Adipocyte (in vitro differentiated cells): Measurements from ENCODE around the gene SLC4A7.
"Not testable (repeated sequence)": the region's sequence is repeated elsewhere in the genome, so short reads cannot be mapped to it uniquely, and the experiment has no call there.

Source experiments
- DNase-seq: peaks from one replicate; pipeline ENCODE4 v3.0.0-alpha.2; 2015; ENCODE audit warnings: low read depth
- H3K27me3 ChIP-seq: replicated peaks from 2 replicates; pipeline ENCODE4 v1.7.0; 2013; ENCODE audit warnings: mild to moderate bottlenecking, low read length, moderate library complexity; ENCODE audit not compliant: control insufficient read depth, insufficient read depth
- H3K36me3 ChIP-seq: 2 replicates; pipeline ENCODE4 v1.7.0; 2013; ENCODE audit warnings: low read length, mild to moderate bottlenecking, moderate library complexity; ENCODE audit not compliant: control insufficient read depth, insufficient read depth, severe bottlenecking
- H3K4me1 ChIP-seq: 2 replicates; pipeline ENCODE4 v1.7.0; 2013; ENCODE audit warnings: mild to moderate bottlenecking, low read length, moderate library complexity; ENCODE audit not compliant: control insufficient read depth, insufficient read depth
- H3K4me3 ChIP-seq: 2 replicates; pipeline ENCODE4 v1.7.0; 2013; ENCODE audit warnings: mild to moderate bottlenecking, low read length, moderate library complexity
- H3K9ac ChIP-seq: 2 replicates; pipeline ENCODE4 v1.7.0; 2013; ENCODE audit warnings: mild to moderate bottlenecking, low read length, moderate library complexity
- H3K9me3 ChIP-seq: 2 replicates; pipeline ENCODE4 v1.7.0; 2013; ENCODE audit warnings: mild to moderate bottlenecking, low read length, moderate library complexity; ENCODE audit not compliant: control insufficient read depth

Gene SLC4A7

DNA sequence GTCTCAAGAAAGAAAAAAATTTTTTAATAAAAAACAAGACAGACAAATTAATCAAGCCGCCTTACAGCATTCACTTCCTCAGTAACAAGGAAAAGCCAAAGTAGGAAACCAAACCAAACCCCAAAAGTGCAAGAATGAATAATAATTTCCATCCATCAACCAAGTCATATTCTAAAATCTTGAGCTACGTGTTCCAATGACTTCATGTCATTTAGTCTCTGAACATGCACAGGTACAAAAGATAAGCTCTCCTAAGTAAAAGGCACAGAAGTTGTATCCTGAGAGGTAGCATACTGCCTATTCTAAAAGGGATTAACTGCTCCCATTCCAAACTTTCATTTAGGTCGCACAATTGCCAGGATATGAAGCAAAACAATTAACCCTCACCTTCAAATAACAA is 29.7 kb downstream of the SLC4A7 start:
- H3K27me3 ChIP-seq = no peaks in the 10 kb centered on the region
- peak overlapping the region; percentile 69 for H3K4me3 ChIP-seq
- no peaks in the 10 kb centered on the region for H3K9me3 ChIP-seq
- H3K4me1 ChIP-seq = peaks cover 38% of the 10 kb centered on the region
- no peaks in the 10 kb centered on the region for H3K36me3 ChIP-seq
- no peak for DNase-seq
- H3K9ac ChIP-seq = no peak overlapping the region

DNA sequence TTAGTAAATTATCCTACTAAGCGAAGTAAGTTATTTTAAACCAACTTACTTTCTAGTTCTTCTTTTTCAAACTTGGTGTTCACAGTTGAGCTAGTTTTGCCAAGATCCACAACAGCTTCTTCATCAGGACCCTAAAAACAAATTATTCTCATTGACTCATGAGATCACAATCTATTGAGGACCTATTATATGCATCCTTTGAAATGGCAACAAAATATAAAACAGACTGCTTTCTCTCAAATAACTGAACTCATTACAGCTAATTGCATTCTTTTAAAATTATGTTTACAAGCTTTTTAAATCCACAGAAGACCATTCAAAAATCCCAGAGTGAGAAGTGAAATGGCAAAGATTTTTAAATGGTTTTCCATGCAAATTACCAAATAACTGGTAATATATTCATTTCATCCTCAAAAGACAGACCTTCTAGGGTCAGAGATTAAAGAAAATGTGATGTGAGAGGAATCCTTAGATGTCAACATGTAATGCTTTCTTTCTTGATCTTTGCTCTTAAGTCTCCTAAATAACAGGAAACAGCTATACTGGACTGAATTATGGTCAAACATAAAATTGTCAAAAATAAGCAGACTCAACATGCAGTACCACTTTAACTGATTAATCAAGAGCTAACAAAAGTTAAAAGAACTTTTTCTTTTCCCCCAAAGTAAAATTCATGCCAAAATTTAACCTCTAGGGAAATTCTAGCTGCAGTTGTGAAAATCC is 31.7 kb downstream of the SLC4A7 start:
- H3K36me3 ChIP-seq = peaks cover 10% of the 10 kb centered on the region
- H3K9me3 ChIP-seq = no peaks in the 10 kb centered on the region
- DNase-seq = no peak

DNA sequence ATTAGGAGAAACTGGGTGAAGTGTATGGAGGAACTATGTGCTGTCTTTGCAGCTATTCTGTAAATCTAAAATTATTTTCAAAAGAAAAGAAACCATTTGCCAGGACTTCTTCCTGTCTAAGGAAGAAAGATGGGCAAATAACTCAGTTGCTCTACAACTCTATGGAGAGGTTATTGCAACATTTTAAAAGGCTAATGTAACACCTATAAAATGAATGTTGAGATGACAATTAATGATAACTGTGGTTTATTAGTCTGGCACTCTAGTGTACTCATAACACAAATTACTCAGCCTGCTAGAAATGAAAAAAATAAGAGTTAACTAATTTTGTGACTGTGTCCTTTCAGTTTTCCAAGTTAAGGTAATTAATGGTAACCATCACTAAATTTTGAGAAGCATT is 32.3 kb downstream of the SLC4A7 start:
- Histone ChIP-seq H3K9me3 (no peaks in the 10 kb centered on the region), H3K9ac (no peak overlapping the region), H3K4me3 (no peak overlapping the region), H3K27me3 (no peaks in the 10 kb centered on the region), H3K36me3 (peaks cover 16% of the 10 kb centered on the region), H3K4me1 (peaks cover 34% of the 10 kb centered on the region)
- DNase-seq = no peak

More for the DNA sequence above, 31.7 kb downstream of the SLC4A7 start:
- H3K4me3 ChIP-seq = no peak overlapping the region
- H3K27me3 ChIP-seq = no peaks in the 10 kb centered on the region
- peaks cover 40% of the 10 kb centered on the region for H3K4me1 ChIP-seq
- no peak overlapping the region for H3K9ac ChIP-seq

DNA sequence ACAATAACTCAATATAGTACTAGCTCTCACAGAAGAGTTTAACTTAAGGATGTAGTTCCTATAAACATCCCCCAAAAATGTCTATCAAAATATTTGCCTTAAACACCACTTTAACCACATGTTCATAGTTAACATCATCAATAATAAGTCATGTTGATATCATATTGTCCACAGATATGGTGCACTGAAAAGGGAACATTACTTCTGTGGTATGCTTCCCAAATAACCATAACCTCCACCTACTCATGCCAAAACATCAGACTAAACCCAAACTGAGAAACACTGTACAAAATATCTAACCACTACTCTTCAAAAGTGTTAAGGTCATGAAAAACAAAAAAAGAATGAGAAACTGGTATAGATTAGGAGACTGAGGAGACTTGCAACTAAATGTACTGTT is 32.9 kb downstream of the SLC4A7 start:
- H3K9me3 ChIP-seq = no peaks in the 10 kb centered on the region
- peaks cover 30% of the 10 kb centered on the region for H3K4me1 ChIP-seq
- peaks cover 21% of the 10 kb centered on the region for H3K36me3 ChIP-seq
- H3K4me3 ChIP-seq = no peak overlapping the region
- no peaks in the 10 kb centered on the region for H3K27me3 ChIP-seq
- no peak for DNase-seq
- no peak overlapping the region for H3K9ac ChIP-seq

DNA sequence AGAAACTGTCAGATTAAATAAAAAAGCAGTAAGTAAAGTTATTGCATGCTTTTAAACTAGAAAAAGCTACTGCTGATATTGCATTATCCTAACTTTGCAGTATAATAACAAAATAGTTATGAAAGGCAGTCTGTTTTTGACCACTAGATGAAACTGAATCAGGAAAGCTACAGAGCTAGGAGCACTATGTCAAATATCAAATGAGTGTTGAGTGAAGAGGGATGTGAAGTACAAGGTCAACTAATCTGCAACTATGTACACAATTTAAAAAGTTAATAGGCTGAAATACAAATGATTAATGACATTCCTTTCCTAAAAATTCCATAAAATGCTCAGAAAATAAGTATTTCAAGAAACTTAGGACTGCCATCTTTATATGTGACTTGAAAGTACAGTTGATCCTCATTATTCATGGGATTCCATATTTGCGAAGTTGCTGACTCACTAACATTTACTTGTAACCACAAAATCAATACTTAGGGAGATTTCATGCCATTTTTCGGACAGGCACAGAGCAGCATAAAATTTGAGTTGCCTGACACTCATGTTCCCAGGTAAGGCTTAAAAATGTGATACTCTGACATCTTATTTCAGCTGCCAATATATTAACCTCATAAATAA is 34.5 kb downstream of the SLC4A7 start:
- Histone ChIP-seq H3K4me3 (no peak overlapping the region), H3K36me3 (peaks cover 28% of the 10 kb centered on the region), H3K9ac (no peak overlapping the region), H3K9me3 (no peaks in the 10 kb centered on the region), H3K4me1 (peaks cover 25% of the 10 kb centered on the region), H3K27me3 (no peaks in the 10 kb centered on the region)
- no peak for DNase-seq

DNA sequence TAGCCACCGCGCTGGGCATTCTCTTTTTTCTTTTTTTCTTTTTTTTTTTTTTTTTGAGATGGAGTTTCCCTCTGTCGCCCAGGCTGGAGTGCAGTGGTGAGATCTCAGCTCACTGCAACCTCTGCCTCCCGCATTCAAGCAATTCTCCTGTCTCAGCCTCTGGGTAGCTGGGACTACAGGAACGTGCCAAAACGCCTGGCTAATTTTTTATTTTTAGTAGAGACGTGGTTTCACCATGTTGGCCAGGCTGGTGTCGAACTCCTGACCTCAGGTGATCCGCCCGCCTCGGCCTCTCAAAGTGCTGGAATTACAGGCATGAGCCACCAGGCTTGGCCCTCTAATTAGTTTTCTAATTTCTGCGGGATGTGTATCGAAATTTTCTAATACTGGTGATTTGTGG is 41.2 kb downstream of the SLC4A7 start:
- peaks cover 15% of the 10 kb centered on the region for H3K9me3 ChIP-seq
- not testable (repeated sequence) for H3K9ac ChIP-seq, H3K4me1 ChIP-seq, DNase-seq, H3K4me3 ChIP-seq, H3K27me3 ChIP-seq
- H3K36me3 ChIP-seq = peaks cover 60% of the 10 kb centered on the region

DNA sequence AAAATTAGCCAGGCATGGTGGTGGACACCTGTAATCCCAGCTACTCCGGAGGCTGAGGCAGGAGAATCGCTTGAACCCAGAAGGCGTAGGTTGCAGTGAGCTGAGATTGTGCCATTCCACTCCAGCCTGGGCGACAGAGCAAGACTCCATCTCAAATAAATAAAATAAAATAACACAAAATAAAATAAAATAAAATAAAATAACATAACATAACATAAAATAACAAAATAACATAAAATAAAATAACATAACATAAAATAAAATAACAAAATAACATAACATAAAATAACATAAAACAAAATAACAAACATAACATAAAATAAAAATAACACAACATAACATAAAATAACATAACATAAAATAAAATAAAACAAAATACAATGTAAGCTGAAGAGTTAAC is 45.8 kb downstream of the SLC4A7 start:
- DNase-seq, H3K4me3 ChIP-seq, H3K9ac ChIP-seq, H3K4me1 ChIP-seq, H3K27me3 ChIP-seq: not testable (repeated sequence)
- Histone ChIP-seq H3K9me3 (peaks cover 15% of the 10 kb centered on the region), H3K36me3 (peaks cover 68% of the 10 kb centered on the region)

DNA sequence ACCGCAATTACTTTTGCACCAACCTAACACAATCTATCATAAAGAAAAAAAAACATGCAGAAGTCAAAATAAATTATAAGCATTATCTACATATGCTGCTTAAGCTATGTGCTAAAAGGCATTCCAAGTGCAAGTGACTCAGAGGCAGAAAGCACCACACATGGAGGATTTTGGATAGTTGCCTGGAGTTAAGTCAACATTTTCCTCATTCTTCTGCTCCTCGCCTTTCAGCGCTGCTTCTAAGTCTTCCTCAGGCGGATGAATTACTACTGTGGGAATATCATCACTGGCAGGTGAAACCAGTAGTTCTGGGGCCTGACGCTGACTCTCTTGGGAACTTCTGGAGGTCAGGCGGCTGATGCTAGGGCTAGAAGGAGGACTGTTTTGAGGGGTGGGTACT is 53.1 kb downstream of the SLC4A7 start:
- DNase-seq = peak; percentile 96
- no peaks in the 10 kb centered on the region for H3K9me3 ChIP-seq
- H3K36me3 ChIP-seq = peaks cover 59% of the 10 kb centered on the region
- H3K9ac ChIP-seq = no peak overlapping the region
- H3K27me3 ChIP-seq = no peaks in the 10 kb centered on the region
- H3K4me1 ChIP-seq = peaks cover 34% of the 10 kb centered on the region
- H3K4me3 ChIP-seq = no peak overlapping the region

DNA sequence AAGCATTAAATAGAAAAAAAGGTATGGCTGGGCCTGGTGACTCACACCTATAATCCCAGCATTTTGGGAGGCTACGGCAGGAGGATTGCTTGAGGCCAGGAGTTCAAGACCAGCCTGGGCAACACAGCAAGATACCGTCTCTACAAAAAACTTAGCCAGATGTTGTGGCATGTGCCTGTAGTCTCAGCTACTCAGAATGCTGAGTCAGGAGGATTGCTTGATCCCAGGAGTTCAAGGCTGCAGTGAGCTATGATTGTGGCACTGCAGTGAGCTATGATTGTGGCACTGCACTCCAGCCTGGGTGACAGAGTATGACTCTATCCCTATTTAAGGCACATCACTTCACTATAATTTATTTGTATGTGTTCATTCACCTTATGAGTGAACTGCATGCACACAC is 54.3 kb downstream of the SLC4A7 start:
- no peak for DNase-seq
- no peaks in the 10 kb centered on the region for H3K27me3 ChIP-seq
- H3K36me3 ChIP-seq = peaks cover 47% of the 10 kb centered on the region
- no peaks in the 10 kb centered on the region for H3K9me3 ChIP-seq
- H3K4me1 ChIP-seq = peaks cover 41% of the 10 kb centered on the region
- H3K4me3 ChIP-seq = no peak overlapping the region
- H3K9ac ChIP-seq = no peak overlapping the region

DNA sequence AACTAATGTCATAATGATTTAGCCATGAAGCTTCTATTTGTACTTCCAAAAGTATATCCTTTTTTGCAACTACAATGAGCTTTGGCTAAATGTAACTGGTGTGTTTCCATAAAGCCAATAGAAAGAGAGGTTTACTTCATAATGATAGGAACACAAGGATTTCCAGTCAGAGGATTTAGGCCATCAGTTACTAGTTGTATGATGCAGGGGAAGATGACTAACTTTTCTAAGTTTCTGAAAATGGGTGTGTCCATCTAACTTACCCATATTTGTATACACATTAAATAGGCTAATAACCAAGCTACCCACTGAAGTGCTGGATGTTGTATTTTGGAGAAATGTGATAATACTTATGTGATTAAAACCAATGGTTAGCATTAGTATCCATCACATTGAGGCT is 55.7 kb downstream of the SLC4A7 start:
- no peak overlapping the region for H3K9ac ChIP-seq
- H3K4me3 ChIP-seq = no peak overlapping the region
- peaks cover 55% of the 10 kb centered on the region for H3K4me1 ChIP-seq
- no peaks in the 10 kb centered on the region for H3K9me3 ChIP-seq
- no peaks in the 10 kb centered on the region for H3K27me3 ChIP-seq
- H3K36me3 ChIP-seq = peaks cover 32% of the 10 kb centered on the region
- no peak for DNase-seq

DNA sequence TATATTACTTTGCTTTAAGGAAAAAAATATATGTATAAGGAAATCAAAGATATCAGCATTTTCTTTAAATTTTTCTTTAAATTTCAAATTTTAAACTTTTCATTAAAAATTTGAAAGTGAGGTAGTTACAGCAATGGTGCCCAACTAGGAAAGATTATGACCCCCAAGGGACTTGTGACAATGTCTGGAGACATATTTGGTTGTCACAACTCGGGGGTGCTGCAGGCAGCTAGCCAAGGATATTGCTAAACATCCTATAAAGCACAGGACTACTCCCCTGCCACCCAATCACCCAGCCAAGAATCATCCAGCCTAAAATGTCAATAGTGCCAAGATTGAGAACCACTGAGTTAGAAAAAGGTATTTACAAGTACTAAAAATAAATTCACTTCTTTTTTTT is 57.3 kb downstream of the SLC4A7 start:
- Histone ChIP-seq H3K36me3 (peaks cover 23% of the 10 kb centered on the region), H3K4me3 (no peak overlapping the region), H3K4me1 (peaks cover 62% of the 10 kb centered on the region), H3K9me3 (no peaks in the 10 kb centered on the region), H3K27me3 (no peaks in the 10 kb centered on the region), H3K9ac (peak overlapping the region; percentile 11)
- DNase-seq = no peak
